Adipocyte (in vitro differentiated cells): ENCODE data around the gene CD300A.

Experiments used
- DNase-seq: peaks from one replicate; pipeline ENCODE4 v3.0.0-alpha.2; 2015; ENCODE audit warnings: low read depth
- H3K27me3 ChIP-seq: replicated peaks from 2 replicates; pipeline ENCODE4 v1.7.0; 2013; ENCODE audit warnings: mild to moderate bottlenecking, low read length, moderate library complexity; ENCODE audit not compliant: control insufficient read depth, insufficient read depth
- H3K36me3 ChIP-seq: 2 replicates; pipeline ENCODE4 v1.7.0; 2013; ENCODE audit warnings: low read length, mild to moderate bottlenecking, moderate library complexity; ENCODE audit not compliant: control insufficient read depth, insufficient read depth, severe bottlenecking
- H3K4me1 ChIP-seq: 2 replicates; pipeline ENCODE4 v1.7.0; 2013; ENCODE audit warnings: mild to moderate bottlenecking, low read length, moderate library complexity; ENCODE audit not compliant: control insufficient read depth, insufficient read depth
- H3K4me3 ChIP-seq: 2 replicates; pipeline ENCODE4 v1.7.0; 2013; ENCODE audit warnings: mild to moderate bottlenecking, low read length, moderate library complexity
- H3K9ac ChIP-seq: 2 replicates; pipeline ENCODE4 v1.7.0; 2013; ENCODE audit warnings: mild to moderate bottlenecking, low read length, moderate library complexity
- H3K9me3 ChIP-seq: 2 replicates; pipeline ENCODE4 v1.7.0; 2013; ENCODE audit warnings: mild to moderate bottlenecking, low read length, moderate library complexity; ENCODE audit not compliant: control insufficient read depth

CD300A gene

DNA sequence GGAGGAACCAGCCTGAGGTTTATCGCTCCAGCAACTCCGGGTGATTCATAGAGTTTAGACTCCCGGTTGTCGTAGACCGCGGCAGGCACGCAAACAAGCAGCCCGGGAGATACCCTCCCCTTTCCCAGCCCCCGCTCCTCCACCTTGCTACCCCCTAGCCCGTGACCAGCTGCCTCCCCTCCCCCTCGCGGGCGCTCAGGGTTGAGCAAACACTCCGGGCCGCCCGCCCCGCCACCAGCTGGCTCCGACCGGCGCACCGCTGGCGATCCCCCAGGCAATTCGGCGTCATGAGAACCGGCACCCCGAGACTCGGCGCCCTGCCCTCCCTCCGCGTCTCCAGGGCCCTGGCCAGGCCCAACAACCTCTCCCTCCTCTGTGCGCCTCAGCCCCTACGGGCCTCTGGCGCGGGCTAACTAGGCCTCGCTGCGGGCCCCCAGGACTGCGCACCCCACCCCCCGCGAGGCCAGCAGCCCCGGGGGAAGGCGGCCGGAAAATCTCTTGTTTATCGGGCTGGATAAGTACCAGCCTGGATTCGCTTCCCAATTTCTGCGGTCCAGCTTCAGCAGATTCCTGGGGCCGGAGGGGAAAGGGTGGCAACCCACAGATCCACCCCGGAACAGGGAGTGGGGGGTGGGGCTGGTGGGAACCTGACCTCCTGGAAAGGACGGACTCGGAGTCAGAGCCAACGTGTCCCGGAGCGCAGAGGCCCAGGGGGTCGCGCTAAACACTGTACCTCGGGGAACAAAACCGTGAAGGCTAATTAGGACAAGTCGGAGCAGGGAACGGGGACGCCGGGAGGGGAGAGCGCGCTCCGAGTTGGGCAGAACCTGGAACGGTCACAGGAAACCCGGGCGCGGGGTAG, 35.5 kb upstream of the CD300A start:
- no peaks in the 10 kb centered on the region for H3K9me3 ChIP-seq

DNA sequence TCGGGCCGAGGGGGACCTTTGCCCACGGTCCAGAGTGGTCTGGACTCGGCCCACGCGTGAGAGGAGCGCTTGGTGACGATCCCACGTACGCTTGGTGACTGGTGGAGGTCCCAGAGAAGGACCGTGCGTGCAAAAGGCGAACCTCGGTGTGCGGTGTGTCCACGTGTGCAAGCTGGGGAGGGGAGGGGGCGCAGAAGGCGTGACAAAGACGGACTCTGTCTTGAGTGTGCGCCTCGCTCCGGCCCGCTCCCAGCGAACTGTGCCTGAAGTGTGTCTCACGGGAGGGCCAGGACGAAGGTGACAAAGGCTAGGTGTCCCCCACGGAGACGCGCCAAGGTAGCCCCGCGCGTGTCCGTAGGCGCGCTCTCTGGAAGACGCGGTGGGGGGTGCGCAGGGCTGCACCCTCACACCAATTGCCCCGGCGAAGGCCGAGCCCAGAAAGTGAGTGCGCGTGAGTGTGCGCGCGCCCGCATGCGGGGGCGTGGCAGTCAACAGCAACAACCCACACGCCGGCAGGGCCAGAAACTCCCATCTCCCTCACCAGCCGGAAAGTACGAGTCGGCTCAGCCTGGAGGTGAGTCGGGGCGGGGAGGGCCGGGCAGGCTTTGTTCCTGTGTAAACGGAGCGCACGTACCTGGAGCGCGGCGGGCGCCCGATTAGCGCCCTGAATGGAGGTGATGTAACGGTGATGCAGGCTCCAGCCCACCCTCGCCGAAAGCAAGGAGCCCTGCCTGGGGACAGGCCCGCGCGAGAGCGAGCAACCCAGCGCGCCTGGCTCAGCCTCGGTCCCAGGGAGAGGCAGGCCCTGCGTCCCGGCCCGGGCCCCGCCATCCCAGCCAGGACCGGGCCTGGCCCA, 34.6 kb upstream of the CD300A start, which contains the start of gene GPRC5C:
Gene GPRC5C (plus strand): TSS at position 521 of the 856 bp plus-strand sequence. CDS start 7,689 bp downstream, outside the sequence.
- Histone ChIP-seq H3K4me3 (peak within 1 kb of the TSS; percentile 80), H3K4me1 (peaks cover 16% of the 10 kb centered on the region), H3K9me3 (peaks cover 3% of the 10 kb centered on the region), H3K9ac (peak within 1 kb of the TSS; percentile 76), H3K27me3 (peaks cover 14% of the 10 kb centered on the region), H3K36me3 (no peaks in the 10 kb centered on the region)
- no peak for DNase-seq

More for the DNA sequence above, 35.5 kb upstream of the CD300A start:
- peaks cover 16% of the 10 kb centered on the region for H3K4me1 ChIP-seq
- peak overlapping the region; percentile 80 for H3K4me3 ChIP-seq
- peaks cover 14% of the 10 kb centered on the region for H3K27me3 ChIP-seq
- peak overlapping the region; percentile 76 for H3K9ac ChIP-seq
- H3K36me3 ChIP-seq, result no peaks in the 10 kb centered on the region
- DNase-seq, result peak; percentile 17

DNA sequence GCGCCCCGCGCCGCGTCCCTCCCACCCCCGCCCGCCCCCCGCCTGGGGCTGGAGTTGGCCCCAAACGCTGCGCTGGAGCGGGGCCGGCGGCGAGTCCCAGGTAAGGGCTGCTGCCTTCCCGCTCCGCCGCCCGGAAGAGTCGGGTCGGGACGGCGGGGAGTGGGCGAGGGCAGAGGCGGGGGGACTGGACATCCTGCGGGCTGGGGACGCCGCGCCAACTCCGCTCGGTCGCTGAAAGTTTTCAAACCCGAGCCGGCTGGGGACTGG, 34.1 kb upstream of the CD300A start:
- DNase-seq, result no peak
- Histone ChIP-seq H3K36me3 (no peaks in the 10 kb centered on the region), H3K27me3 (peaks cover 14% of the 10 kb centered on the region), H3K9me3 (peaks cover 6% of the 10 kb centered on the region), H3K4me3 (no peak overlapping the region), H3K9ac (no peak overlapping the region), H3K4me1 (peaks cover 16% of the 10 kb centered on the region)

DNA sequence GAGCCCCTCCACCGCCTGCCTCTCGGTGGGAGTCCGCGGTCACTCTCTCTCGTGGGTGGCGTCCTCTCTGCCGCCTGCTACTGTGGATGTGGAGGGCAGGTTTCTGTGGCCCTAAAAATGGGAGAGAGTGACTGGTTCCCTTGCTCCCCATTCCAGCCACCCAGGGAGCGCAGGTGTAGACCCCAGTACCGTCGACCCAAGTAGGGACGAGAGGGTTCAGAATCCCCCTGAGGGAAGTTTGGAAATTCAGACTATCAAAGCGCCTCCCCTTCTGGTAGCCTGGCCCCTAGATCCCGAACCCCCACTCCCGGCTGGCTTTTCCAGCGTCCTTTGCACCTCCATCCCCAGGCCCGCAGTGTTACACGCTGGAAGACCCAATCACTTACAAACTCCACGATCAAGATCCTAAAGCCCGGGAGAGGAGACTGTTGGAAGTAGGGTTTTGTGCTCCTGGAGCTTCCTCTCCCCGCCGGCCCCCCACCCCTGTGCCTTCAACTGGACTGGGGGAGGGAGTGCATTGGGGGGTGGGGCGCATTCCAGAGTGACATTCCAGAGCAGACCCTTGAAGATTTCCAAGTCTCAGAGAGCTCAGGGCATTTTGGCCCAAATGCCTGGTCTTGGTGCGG, 33.6 kb upstream of the CD300A start:
- Histone ChIP-seq H3K9me3 (peaks cover 12% of the 10 kb centered on the region), H3K4me1 (peaks cover 16% of the 10 kb centered on the region), H3K36me3 (no peaks in the 10 kb centered on the region), H3K9ac (no peak overlapping the region), H3K4me3 (peak overlapping the region; percentile 7), H3K27me3 (peaks cover 14% of the 10 kb centered on the region)
- DNase-seq, result no peak

DNA sequence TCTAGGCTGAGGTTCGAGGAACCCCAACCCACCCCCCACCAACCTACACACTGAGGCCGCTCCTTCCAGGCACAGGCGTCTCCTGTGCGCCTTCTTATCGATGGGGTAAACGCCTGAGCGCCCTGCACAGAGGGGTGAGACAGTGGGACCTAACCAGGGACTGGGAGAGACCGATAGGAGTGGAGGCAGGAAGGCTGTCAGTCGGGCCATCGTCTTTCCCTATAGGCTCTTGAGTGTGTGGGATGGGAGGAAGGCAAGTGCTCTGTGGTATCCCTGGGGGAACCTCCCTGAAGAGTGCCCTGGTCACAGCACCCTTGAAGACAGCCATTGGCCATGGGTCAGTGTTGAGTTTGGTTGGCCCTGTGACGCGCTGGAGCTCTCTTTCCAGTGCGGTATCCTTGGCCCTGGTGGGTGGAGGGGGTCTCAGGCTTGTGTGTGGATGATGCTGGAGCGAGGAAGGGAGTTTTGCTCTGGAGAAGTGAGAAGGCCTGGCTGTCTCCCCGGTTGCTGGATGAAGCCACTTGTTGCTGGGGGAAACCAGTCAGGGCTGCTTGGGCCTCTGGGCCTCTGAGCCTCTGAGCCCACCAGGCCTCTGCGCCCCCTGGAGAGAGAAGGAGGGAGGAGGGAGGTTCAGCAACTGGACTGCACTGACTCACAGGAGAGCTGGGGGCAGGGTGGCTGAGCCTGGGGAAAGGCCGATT, 32.9 kb upstream of the CD300A start:
- Histone ChIP-seq H3K9ac (no peak overlapping the region), H3K36me3 (no peaks in the 10 kb centered on the region), H3K27me3 (peaks cover 14% of the 10 kb centered on the region), H3K9me3 (peaks cover 15% of the 10 kb centered on the region), H3K4me1 (peaks cover 16% of the 10 kb centered on the region), H3K4me3 (no peak overlapping the region)
- DNase-seq, result no peak

DNA sequence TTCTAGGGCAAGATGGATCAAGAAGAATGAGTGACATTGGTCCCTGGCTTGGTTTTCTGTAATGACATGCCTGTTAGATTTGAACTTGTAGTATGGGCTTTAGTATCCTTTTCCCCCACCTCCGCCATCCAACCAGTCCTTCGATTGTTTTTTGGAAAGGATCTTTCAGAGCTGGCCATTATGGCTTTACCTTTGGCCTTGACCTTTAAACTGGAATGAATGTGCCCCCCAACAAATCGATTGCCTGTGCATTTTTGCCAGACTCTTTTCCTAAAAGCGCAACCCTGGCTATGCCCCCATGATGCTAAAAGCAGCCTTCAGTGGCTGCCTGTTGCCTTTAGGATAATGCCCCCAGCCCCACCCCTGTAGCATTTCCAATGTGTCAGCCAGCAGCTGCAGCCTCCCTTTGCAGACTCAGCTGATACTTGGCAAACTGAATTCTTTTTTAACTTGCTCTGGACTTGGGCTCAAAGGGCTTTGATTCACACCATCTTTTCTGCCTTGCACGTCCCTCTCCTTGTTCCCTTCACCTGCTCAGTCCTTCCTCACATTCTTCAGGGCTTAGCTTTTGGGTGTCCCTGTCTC, 30.6 kb upstream of the CD300A start:
- Histone ChIP-seq H3K9ac (no peak overlapping the region), H3K9me3 (peaks cover 22% of the 10 kb centered on the region), H3K27me3 (peaks cover 14% of the 10 kb centered on the region), H3K4me3 (no peak overlapping the region), H3K4me1 (peaks cover 13% of the 10 kb centered on the region), H3K36me3 (no peaks in the 10 kb centered on the region)
- DNase-seq, result no peak

DNA sequence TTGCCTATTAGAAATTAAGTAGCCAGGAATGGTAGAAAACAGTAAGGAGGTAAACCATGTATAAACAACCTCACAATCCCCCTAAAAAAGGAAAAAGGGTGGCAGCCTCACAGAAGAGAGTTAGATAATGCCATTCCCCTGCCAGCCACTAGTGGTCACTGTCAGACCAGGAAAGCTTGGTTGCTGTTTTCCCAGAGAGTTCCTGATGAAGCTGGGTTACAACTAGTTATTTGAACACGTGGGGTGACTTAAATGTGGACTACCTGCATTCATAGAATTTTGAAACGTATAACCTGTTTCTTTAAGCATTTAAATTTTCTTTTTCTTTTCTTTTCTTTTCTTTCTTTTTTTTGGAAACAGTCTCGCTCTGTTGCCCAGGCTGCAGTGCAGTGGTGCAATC, 28.7 kb upstream of the CD300A start:
- H3K9me3 ChIP-seq, result peaks cover 22% of the 10 kb centered on the region
- no peaks in the 10 kb centered on the region for H3K36me3 ChIP-seq
- no peak for DNase-seq
- no peak overlapping the region for H3K4me3 ChIP-seq
- H3K27me3 ChIP-seq, result peaks cover 19% of the 10 kb centered on the region
- no peak overlapping the region for H3K9ac ChIP-seq
- H3K4me1 ChIP-seq, result peaks cover 3% of the 10 kb centered on the region

DNA sequence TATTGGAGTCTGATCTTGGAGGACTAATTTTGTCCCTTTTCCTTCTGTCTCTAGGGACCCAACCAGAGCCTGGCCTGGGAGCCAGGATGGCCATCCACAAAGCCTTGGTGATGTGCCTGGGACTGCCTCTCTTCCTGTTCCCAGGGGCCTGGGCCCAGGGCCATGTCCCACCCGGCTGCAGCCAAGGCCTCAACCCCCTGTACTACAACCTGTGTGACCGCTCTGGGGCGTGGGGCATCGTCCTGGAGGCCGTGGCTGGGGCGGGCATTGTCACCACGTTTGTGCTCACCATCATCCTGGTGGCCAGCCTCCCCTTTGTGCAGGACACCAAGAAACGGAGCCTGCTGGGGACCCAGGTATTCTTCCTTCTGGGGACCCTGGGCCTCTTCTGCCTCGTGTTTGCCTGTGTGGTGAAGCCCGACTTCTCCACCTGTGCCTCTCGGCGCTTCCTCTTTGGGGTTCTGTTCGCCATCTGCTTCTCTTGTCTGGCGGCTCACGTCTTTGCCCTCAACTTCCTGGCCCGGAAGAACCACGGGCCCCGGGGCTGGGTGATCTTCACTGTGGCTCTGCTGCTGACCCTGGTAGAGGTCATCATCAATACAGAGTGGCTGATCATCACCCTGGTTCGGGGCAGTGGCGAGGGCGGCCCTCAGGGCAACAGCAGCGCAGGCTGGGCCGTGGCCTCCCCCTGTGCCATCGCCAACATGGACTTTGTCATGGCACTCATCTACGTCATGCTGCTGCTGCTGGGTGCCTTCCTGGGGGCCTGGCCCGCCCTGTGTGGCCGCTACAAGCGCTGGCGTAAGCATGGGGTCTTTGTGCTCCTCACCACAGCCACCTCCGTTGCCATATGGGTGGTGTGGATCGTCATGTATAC, 26.5 kb upstream of the CD300A start:
- Histone ChIP-seq H3K36me3 (no peaks in the 10 kb centered on the region), H3K9ac (no peak overlapping the region), H3K4me1 (peaks cover 22% of the 10 kb centered on the region), H3K4me3 (no peak overlapping the region), H3K27me3 (peaks cover 15% of the 10 kb centered on the region), H3K9me3 (peaks cover 22% of the 10 kb centered on the region)
- DNase-seq, result no peak

DNA sequence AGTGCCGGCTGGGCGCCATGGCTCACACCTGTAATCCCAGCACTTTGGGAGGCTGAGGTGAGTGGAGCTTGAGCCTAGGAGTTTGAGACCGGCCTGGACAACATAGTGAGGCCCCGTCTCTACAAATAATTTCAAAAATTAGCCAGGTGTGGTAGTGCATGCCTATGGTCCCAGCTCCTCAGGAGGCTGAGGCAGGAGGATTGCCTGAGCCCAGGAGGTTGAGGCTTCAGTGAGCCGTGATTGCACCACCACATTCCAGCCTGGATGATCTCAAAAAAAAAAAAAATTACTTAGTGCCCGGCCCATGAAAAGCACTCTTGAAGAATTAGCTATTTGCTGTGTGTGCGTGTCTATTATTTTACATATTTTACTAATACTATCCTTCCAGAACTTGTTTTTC, 24.9 kb upstream of the CD300A start:
- Histone ChIP-seq H3K4me1 (peaks cover 22% of the 10 kb centered on the region), H3K27me3 (peaks cover 12% of the 10 kb centered on the region), H3K9ac (no peak overlapping the region), H3K36me3 (no peaks in the 10 kb centered on the region), H3K4me3 (no peak overlapping the region), H3K9me3 (peaks cover 18% of the 10 kb centered on the region)
- no peak for DNase-seq

DNA sequence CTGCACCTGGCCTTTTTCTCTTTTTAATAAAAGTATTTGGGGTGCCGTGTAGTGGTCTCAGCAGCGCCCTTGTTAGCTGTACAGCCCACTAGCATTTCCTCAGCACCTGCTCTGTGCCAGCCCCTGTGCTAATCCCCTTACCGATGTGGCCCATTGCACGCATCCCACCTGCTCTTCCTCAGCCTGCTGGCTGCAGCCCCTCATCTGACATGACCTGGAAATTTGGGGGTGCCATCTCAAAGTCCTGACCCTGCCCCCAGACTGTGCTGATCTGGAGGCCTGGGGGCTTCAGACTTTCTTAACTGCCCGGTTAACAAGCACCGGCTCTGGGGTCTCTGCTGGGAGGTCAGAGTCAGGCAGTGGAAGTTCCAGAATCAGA, 24.2 kb upstream of the CD300A start:
- Histone ChIP-seq H3K9me3 (peaks cover 16% of the 10 kb centered on the region), H3K9ac (no peak overlapping the region), H3K36me3 (no peaks in the 10 kb centered on the region), H3K4me1 (peaks cover 22% of the 10 kb centered on the region), H3K4me3 (no peak overlapping the region), H3K27me3 (peaks cover 12% of the 10 kb centered on the region)
- no peak for DNase-seq
